NCI-H345 treated with DMSO at 0.1 percent for 48 hours (cell line): ENCODE measurements around the gene OST4.

ENCODE experiments used
- DNase-seq: peaks from one replicate; lab custom pipeline; 2025; ENCODE audit not compliant: unreplicated experiment; lab: John Stamatoyannopoulos, UW

OST4 gene

DNA sequence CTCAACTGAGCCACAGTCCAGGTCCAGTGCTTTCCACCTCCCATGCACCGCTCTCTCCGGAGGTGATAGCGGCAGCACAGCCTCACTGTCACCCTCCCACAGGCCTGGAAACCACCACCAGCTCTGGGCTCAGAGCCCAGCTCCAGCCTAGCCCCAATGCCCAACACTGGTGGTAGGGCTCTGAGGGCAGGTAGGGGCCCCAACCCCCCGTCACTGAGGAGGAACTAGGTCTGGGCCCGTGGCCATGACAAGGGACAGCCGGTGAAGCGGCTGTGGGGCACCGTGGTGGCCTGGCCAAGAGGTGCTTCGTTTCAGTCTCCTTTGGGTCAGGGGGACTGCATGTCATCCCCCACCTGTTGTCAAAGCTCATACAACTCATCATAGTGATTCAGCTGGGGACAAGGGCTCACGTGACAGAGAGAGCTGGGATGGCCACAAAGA is 44.2 kb downstream of the OST4 start:
- no peak for DNase-seq

DNA sequence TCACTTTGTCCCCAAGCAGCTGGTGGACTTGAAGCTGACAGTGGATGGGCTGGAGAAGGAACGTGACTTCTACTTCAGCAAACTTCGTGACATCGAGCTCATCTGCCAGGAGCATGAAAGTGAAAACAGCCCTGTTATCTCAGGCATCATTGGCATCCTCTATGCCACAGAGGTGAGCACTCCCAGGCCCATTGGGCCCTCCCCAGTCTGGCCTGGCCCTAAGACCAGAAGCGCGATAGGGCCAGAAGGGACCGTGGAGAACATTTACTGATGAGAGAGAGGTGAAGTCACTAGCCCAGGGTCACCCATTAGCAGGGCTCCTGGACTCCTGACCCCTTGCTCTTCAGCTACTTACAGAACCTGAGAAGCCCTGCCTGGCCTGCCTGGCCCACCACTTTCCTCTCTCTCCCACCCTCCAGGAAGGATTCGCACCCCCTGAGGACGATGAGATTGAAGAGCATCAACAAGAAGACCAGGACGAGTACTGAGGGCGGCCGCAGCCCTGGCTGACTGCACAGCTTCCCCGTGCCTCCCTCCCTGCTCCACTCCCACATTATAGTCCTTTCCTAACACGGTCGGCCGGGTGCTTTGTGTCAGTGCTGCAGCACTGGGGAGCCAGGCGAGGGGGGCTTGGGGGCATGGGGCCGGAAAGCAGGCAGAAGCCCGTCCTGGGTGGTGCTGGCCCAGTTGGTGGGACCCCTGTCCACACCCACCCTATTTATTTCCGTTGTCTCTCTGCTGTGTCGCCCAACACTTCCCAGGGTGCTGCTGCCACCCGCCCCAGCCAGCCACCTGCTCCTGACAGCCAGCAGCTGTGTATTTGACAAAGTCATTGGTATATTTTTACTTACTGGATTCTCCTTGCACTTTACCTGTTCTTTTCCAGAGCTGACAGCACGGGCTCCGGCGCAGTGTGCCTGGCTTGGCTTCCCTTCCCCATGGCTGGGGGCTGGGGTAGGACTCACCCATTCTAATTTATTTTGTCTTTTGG is 45.3 kb downstream of the OST4 start:
- no peak for DNase-seq

- no peak for DNase-seq
Observed at GRCh38 chr2:27025281-27025800, 46.1 kb downstream of the OST4 start.

DNA sequence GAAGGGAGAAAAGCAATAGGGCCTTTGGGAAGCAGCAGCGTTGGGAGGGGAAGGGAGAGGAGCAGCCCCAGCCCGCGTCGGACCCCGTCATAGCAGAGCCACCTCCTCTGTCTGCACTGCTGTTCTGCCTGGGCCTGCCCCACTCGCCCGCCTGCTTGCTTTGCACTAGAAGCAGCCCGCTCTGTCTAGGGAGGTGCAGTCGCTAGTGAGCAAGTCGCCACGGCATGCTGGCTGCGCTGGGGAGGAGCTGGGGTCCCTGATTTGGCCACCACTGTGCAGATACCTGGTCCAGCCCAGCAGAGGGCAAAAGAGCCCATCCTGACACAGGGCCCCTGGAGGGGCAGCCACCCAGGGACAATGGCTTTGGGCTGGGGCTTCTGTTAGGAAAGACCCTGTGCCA is 46.6 kb downstream of the OST4 start:
- no peak for DNase-seq

DNA sequence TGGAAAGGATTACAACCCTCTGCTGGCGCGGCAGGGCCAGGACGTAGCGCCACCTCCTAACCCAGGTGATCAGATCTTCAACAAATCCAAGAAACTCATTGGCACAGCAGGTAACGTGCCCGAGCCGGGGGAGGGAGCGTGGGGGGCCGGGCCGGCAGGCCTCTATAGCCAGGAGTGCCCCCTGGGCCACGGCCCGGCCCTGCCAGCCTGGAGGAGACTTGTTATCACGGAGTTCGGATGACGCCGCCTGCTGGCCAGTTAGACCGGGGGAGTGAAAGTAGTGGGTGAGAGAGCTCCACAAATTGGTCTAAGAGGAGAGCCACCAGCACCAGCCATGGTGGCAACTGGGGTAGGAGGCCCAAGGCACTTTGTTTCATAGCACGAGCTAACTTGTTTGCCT is 47.3 kb downstream of the OST4 start:
- DNase-seq: no peak

GRCh38 chr2:27023740-27024139 is 47.7 kb downstream of the OST4 start:
- DNase-seq: no peak

DNA sequence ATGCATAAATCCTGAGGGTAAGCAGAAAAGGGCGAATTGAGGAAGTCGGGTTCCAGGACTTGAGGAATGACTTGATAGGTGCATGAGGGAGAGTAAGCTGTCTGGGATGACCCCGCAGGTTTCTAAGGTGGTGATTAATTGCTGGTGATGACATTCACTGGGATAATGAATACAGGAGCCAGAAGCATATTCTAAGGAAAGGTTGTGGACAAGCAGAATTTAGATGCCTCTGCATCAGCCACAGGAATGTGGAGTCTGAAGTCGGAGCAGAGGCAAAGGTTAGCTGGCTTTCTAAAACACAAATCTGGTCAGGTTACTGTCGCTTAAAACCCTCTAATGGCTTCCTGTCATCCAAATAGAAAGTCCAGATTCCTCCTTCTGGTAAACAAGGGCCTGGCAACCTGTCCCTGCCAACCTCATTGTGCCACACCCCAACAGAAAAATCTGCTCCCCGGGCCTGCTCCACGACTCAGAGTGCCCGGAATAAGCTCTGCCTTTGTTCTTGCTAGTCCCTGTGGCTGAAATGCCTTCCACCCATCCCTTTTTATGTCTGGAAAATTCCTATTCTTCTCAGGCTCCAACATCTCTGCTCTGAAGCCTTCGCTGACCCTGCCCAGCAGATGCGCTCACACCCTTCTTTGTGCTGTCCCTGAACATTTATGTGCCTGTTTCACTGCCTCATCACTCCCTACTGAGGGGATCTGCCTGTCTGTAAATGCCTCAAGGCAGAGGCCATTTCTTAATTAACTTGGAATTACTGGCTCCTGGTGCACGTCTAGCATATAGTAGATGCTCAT is 50.0 kb downstream of the OST4 start:
- DNase-seq: no peak
